Pancreas (tissue), 10 donors: ENCODE results near the gene OR5H15. TPM values are rescaled to one million over a fixed set of nuclear protein-coding genes. Genes with fewer than 3 reads are reported as not detected.
"Not testable (repeated sequence)": the region's sequence is repeated elsewhere in the genome, so short reads cannot be mapped to it uniquely, and the experiment has no call there.

Experiments
- ATAC-seq, 4 donors: fragments of 200-7000 bp; cut with Tn5 transposase; one replicate each; pipeline versions ENCODE4 v1.8.0 to v1.9.1; 2020; ENCODE audit warnings: mild to moderate bottlenecking in 4 of 4, moderate library complexity in 4 of 4
- DNase-seq, 6 donors: peaks; one replicate each; pipeline ENCODE4 v3.0.0-alpha.2; 2020
- FAIRE-seq: peaks from 2 replicates; lab custom pipeline; 2012; peaks lifted over from hg19 to GRCh38; lab: Jason Lieb, UNC
- H3K27ac ChIP-seq, 4 donors: fragments of 200-600 bp; sonication (generic); 1 replicate in 3 of 4; 2 replicates in 1 of 4; pipeline versions ENCODE4 v1.5.0 to v1.8.0; 2020
- H3K27me3 ChIP-seq, 4 donors: fragments of 200-600 bp; one replicate each; pipeline ENCODE4 v1.8.0; 2021
- H3K36me3 ChIP-seq, 3 donors: fragments of 200-600 bp; sonication (generic) in 1 of 3; one replicate each; pipeline versions ENCODE4 v1.5.0 to v1.8.0; 2020 to 2021
- H3K4me1 ChIP-seq, 3 donors: fragments of 200-600 bp; one replicate each; pipeline ENCODE4 v1.8.0; 2021
- H3K4me3 ChIP-seq, 4 donors: fragments of 200-600 bp; sonication (generic) in 2 of 4; one replicate each; pipeline versions ENCODE4 v1.5.0 to v1.8.0; 2020 to 2021
- H3K9me3 ChIP-seq, 4 donors: fragments of 200-600 bp; one replicate each; pipeline ENCODE4 v1.8.0; 2021
- CTCF ChIP-seq, 4 donors: fragments of 200-600 bp; sonication (generic) in 3 of 4; IDR thresholded peaks; one replicate each; pipeline versions ENCODE4 v1.5.0 to v1.8.0; 2021; ENCODE audit warnings: antibody characterized with exemption in 4 of 4
- WGBS, 2 donors: extraction: QIAGEN DNeasy Blood & Tissue Kit; methylation state at CpG; one replicate each; pipeline ENCODE4 v1.1.7; 2013; 5-methylcytosine and 5-hydroxymethylcytosine counted together
- intact Hi-C, 3 donors: fragments of 100-400 bp; cut with DNase I; formaldehyde crosslinking; loops; one replicate each; pipeline versions ENCODE4 v1.11.1 to v1.14.2; 2022
- polyA plus RNA-seq, 2 donors: library from polyadenylated mRNA; stranded (reverse); fragments of 200-250 nt; gene quantifications; one replicate each; pipeline ENCODE4 v1.2.3, GENCODE V29; 2013
- total RNA-seq, 6 donors: library from RNA; stranded (reverse); fragmentation: NEBNext Ultra II Directional in 4 of 6; extraction: Animal tissue kit (Norgen Biotek cat#: 25700) in 4 of 6; gene quantifications; one replicate each; pipeline versions ENCODE4 v1.2.1 to v1.2.4, GENCODE V29; 2021 to 2023
- donor health status: healthy with polysubstance abuse.
- donor health status: DM: no; HTN: no; CAD: no; lungs with moderate emphysema.
- donor health status: DM: no; HTN: no; CAD: no.
- donor health status: control.
- donor health status: control.
- donor health status: Bipolar disorder and iron deficiency.
- donor health status: DM: yes; HTN: yes; CAD: no.
- donor health status: DM: no; HTN: no; CAD: no.
- donor health status: DM: no; HTN: no; CAD: no.
- donor health status: DM: yes; HTN: yes; CAD: no.

OR5H15 gene
- total RNA-seq: not detected
- polyA plus RNA-seq: not detected

GRCh38 chr3:98166396-98166795, at the start of gene OR5H15:
Gene OR5H15 (plus strand): TSS chr3:98166696. CDS start chr3:98168700, 2,004 bp downstream.
- Histone ChIP-seq H3K4me3 (no peak within 1 kb of the TSS), H3K4me1 (no peaks in the 10 kb centered on the region), H3K27ac (no peak within 1 kb of the TSS), H3K27me3 (no peaks in the 10 kb centered on the region), H3K36me3 (no peaks in the 10 kb centered on the region), H3K9me3 (no peaks in the 10 kb centered on the region)
- intact Hi-C loops: no loop called here
- 73 to 87% methylated on average over 3 of the region's 3 CpGs for WGBS, 2 donors
- FAIRE-seq (no peak), DNase-seq (no peak), ATAC-seq (no peak)
- TF ChIP-seq CTCF (IDR thresholded peaks at IDR 0.05): no peak

- Histone ChIP-seq H3K27me3 (no peaks in the 10 kb centered on the region), H3K4me1 (no peaks in the 10 kb centered on the region), H3K36me3 (no peaks in the 10 kb centered on the region), H3K4me3 (no peak within 1 kb of the TSS), H3K9me3 (no peaks in the 10 kb centered on the region), H3K27ac (no peak within 1 kb of the TSS)
- no peak for TF ChIP-seq CTCF (IDR thresholded peaks at IDR 0.05)
- WGBS, 2 donors: 40% methylated on average over 1 of the region's 1 CpG
- intact Hi-C loops: no loop called here
- ATAC-seq: no peak
- FAIRE-seq: no peak
- DNase-seq: no peak
These were observed 36.1 kb upstream of the OR5H15 start, which contains the start of gene OR5H1 for GRCh38 chr3:98130421-98130820. Gene OR5H1 (plus strand): TSS chr3:98130721. CDS start chr3:98132698, 1,977 bp downstream.

- Histone ChIP-seq H3K4me1 (no peaks in the 10 kb centered on the region), H3K36me3 (no peaks in the 10 kb centered on the region), H3K27me3 (no peaks in the 10 kb centered on the region), H3K27ac (no peak overlapping the region), H3K4me3 (no peak overlapping the region), H3K9me3 (no peaks in the 10 kb centered on the region)
- WGBS, 2 donors: 31 to 39% methylated on average over 3 of the region's 3 CpGs
- no peak for TF ChIP-seq CTCF (IDR thresholded peaks at IDR 0.05)
- ATAC-seq (no peak), DNase-seq (no peak), FAIRE-seq (no peak)
- intact Hi-C loops: no loop called here
These were observed 29.9 kb upstream of the OR5H15 start for GRCh38 chr3:98136631-98137030.

GRCh38 chr3:98137826-98138557, 28.5 kb upstream of the OR5H15 start:
- H3K27ac ChIP-seq, DNase-seq, H3K9me3 ChIP-seq, H3K36me3 ChIP-seq, H3K27me3 ChIP-seq, H3K4me3 ChIP-seq, H3K4me1 ChIP-seq, intact Hi-C loops, ATAC-seq, FAIRE-seq: not testable (repeated sequence)
- WGBS, 2 donors: 64 to 74% methylated on average over 23 of the region's 23 CpGs

- intact Hi-C loops: no loop called here
- Histone ChIP-seq H3K36me3 (no peaks in the 10 kb centered on the region), H3K27me3 (no peaks in the 10 kb centered on the region), H3K4me1 (no peaks in the 10 kb centered on the region), H3K27ac (no peak overlapping the region), H3K4me3 (no peak overlapping the region), H3K9me3 (no peaks in the 10 kb centered on the region)
- DNase-seq (no peak), FAIRE-seq (no peak), ATAC-seq (no peak)
- TF ChIP-seq CTCF (IDR thresholded peaks at IDR 0.05): no peak
These were observed 26.0 kb upstream of the OR5H15 start for GRCh38 chr3:98140531-98140930.
